HG03097 (cell line): ENCODE measurements around the gene PEX5.
"Not testable (repeated sequence)": the region's sequence is repeated elsewhere in the genome, so short reads cannot be mapped to it uniquely, and the experiment has no call there.

Experiments used
- ATAC-seq: cut with Tn5 transposase; IDR thresholded peaks from one replicate; pipeline ENCODE4 v1.9.1; 2021; ENCODE audit not compliant: unreplicated experiment, low FRiP score

PEX5 gene

GRCh38 chr12:7209958-7210357, 20.5 kb downstream of the PEX5 start:
- no peak for ATAC-seq

DNA sequence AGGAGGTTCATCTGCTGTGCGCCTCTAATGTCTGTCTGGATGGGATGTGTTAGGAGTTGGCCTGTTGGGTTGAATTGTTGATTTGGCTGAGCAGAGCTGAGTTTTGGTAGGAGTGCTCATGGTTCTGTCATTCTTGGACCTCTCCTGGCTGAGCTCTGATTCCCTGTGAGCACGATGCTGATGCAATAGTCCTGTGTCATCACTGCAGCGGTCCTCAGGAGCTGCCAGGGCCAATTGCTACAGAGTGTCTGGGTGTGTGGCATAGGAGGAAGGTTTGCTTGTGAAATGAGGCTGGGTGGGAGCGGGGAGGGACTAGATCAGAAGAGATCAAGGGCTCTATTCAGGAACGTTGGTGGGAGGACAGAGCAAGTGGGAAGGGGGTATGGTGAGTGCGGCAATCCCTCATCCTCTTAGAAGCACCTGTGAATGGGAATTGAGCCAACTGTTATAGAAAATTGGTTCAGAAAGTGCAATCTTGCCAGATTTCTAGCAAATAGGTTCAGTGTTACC, 21.2 kb downstream of the PEX5 start:
- no peak for ATAC-seq

- no peak for ATAC-seq
These were observed 23.2 kb downstream of the PEX5 start for GRCh38 chr12:7212678-7213077.

DNA sequence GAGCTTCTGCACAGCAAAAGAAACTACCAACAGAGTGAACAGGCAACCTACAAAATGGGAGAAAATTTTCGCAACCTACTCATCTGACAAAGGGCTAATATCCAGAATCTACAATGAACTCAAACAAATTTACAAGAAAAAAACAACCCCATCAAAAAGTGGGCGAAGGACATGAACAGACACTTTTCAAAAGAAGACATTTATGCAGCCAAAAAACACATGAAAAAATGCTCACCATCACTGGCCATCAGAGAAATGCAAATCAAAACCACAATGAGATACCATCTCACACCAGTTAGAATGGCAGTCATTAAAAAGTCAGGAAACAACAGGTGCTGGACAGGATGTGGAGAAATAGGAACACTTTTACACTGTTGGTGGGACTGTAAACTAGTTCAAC, 24.3 kb downstream of the PEX5 start:
- ATAC-seq = not testable (repeated sequence)

DNA sequence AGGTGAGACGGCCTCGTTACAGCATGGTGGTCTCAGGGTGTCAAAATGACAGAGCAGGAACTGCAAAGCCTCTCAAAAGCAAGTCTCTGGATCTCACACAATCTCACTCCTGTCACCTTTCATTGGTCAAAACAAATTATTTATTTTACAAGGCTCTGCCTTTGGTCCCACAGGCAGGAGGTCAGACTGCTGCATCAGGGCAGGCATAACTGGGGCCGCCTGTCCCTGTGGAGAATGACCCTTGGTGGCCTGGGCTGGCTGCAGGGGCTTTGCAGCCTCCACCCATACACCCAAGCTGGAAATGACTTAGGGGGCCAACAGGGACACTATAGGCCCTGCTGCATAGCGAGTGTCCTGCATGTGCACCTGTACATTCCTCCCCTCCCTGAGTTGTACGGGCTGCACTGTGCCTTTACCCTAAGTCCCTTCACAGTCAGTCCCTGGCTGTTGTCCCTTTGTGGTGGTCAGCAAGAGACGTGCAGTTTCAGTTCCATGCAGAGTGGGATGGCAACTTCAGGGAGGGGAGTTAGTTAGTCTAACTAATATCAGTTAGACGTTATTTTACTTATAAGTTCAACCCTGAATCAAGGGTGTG, 28.1 kb downstream of the PEX5 start:
- no peak for ATAC-seq

DNA sequence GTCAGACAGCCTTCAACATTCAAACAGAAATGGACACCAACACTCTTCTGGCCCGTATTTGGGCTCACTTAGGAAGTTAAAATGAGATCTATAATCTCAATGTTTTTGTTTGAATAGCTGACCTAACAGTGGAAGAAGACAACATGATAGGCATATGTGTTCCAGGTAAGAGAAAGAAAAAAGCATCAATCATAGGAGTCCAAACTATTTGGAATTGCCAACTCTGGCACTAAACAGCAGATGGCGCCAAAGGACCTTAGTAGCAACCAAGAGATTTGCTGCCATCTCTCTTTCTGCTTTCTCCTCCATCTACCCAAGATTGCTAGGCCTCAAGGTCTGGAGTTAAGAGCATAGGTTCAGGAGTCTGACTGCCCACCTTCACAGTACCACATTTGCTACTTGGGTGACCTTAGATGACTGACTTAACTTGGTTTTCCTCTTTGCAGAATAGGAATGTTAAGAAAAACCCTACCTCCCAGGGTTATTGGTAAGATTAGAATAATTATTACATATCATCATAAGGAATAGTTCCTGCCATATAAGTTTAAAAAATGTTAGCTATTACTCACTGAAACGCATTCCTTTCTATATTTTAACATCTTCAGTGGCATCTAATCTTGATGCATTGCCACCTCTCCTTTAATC, 30.2 kb downstream of the PEX5 start:
- no peak for ATAC-seq

- no peak for ATAC-seq
These were observed 32.0 kb downstream of the PEX5 start for GRCh38 chr12:7221486-7221885.

GRCh38 chr12:7229741-7230140, 40.3 kb downstream of the PEX5 start:
- no peak for ATAC-seq

DNA sequence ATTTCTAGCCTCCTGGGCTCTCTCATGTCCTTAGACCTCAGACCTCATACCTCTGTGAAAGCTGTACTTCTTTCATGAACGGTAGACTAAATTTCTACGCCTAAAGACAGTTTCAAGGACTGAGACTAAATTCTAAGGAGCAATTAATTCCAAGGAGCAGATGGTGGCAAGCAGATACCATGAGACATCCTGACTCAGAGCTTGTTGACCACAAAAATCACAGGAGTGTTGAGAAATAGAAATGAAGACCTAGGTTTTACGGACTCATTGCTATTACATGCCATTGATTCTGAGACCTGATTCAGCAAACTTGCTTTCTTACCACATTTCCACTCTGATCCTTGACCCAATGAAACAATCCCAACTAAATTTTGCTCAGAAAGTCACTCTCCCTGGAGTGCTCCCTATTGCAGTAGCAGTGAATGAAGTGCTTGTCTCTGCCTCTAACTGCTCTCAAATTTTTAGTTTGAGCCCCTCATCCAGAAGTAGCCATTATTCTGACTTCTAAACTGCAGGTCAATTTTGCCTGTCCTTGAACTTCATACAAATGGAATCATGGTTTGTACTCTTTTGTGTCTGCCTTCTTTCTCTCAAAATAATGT, 52.0 kb downstream of the PEX5 start:
- ATAC-seq = no peak

DNA sequence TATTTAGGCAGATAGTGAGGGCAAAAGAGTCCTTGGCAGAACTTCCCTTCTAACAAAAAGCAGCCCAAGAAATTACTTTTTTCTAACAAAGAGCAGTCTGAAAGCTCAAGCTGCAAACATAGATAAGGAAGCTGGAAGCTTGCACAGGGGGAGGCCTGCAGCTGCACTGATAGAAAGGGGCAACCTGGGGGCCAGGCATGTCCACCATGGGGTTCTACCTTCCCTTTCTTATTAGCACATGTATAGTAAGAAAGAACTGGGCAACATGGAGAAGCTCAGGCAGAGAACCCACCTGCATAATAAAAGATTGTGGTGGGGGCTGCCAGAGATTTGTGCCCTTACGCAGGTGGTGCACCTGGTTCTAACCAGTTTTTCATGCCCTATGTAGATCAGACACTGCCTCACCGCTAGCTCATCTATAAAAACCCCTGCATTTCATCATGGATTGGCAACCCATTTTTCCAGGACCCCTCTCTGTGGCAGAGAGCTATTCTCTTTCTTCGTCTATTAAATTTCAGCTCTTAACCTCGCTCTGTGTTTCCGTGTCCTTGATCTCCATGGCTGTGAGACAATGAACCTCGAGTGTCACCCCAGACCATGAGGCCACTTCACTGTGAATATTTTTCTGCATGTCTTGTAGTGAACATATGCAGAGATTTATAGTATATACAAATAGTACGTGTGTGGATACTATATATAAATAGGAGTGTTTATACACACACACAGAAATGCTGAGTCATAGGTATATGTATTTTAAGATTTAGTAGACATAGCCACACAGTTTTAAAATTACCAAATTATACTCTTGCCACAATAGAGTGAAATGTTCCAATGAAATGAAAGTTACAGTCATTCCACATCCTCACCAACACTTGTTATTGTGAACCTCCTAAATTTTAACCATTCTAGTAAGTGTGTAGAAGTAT, 53.0 kb downstream of the PEX5 start:
- ATAC-seq = no peak

DNA sequence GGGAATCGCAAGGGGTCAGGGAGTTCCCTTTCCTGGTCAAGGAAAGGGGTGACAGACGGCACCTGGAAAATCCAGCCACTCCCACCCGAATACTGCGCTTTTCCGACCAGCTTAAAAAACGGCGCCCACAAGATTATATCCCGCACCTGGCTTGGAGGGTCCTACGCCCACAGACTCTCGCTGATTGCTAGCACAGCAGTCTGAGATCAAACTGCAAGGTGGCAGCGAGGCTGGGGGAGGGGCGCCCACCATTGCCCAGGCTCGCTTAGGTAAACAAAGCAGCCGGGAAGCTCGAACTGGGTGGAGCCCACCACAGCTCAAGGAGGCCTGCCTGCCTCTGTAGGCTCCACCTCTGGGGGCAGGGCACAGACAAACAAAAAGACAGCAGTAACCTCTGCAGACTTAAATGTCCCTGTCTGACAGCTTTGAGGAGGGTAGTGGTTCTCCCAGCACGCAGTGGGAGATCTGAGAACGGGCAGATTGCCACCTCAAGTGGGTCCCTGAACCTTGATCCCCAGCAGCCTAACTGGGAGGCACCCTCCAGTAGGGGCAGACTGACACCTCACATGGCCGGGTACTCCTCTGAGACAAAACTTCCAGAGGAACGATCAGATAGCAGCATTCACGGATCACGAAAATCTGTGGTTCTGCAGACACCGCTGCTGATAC, 62.0 kb downstream of the PEX5 start:
- ATAC-seq = not testable (repeated sequence)

DNA sequence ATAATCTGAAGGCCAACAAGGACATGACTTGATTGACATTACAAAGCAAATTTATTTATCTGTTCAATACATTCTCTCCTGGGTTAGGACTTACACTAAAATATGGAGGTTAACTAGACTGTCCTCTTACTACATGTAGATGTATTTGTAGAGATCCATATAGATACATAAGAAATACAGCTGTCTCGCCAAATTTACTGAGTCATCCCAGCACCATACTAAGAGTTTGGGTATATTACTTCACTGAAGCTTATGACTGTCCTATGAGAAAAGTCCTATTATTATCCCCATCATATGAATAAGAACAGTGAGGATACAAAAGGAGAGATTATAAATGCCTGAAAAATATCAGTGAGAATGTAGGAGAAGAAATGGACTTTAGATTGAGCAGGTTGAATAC, 69.6 kb downstream of the PEX5 start:
- no peak for ATAC-seq
